ENCODE measurements around the gene TPBGL.

TPBGL gene

DNA sequence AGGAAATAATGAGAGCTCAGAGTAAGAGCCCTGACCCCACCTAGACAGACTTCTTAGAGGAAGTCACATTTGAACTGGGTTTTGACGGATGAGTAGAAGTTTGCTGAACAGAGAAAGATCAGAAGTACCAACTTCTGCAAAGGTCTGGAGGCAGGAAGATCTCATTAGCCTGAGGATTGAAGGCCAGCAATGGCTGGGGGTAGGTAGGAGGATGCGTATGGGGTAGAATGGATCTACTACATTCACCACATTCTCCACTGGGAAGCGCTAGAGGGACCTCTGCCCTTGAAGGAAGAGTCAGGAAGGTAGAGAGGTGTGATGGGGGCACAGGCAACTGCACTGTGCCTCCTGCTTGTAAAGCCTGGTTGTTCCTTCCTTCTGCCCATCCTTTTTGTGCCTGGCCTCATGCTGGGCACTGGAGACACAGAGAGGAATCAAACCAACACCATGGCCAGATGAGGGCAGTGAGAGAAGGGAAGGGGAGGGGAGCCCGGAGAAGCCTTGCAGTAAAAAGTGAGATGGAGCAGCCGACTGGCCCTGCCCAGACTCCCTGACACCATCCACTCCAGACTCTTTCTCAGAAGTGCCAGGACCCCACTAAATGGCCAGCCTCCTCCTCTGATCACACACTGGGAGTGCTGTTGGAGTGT, 4.9 kb downstream of the TPBGL start:
- DNase-seq (ENCODE audit: low spot score) (no peak), FAIRE-seq (no peak)

DNA sequence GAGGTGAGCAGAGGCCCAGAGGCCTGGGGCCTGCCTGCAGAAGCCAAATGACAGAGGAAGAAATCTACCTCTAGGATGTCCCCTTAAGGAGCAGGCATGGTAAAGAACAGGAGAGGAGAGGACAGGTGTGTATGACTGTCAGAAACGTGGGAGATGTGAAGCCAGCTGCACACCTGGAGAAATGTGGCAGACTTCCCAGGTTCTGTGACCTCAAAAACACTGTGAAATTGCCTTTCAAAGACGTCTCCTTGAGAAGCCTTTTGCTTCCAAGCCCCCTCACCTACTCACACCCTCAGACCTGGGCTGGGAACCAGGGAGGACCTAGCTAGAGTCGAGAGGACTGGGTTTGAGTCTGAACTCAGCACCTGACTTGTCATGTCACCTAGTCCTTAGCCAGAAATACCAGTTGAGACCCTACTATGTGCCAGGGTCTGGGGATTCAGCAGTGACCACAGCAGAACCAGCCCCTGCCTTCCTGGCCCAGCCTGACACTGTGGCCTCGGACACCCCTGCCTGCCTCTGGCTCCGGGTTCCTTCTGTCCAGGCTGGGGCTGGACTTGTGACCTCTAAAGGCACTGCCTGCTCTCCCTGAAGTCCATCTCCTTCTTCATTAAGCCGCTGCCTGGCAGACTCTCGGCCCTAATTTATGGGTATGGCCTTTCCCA, 5.6 kb downstream of the TPBGL start:
- no peak for FAIRE-seq
- no peak for DNase-seq (ENCODE audit: low spot score)

DNA sequence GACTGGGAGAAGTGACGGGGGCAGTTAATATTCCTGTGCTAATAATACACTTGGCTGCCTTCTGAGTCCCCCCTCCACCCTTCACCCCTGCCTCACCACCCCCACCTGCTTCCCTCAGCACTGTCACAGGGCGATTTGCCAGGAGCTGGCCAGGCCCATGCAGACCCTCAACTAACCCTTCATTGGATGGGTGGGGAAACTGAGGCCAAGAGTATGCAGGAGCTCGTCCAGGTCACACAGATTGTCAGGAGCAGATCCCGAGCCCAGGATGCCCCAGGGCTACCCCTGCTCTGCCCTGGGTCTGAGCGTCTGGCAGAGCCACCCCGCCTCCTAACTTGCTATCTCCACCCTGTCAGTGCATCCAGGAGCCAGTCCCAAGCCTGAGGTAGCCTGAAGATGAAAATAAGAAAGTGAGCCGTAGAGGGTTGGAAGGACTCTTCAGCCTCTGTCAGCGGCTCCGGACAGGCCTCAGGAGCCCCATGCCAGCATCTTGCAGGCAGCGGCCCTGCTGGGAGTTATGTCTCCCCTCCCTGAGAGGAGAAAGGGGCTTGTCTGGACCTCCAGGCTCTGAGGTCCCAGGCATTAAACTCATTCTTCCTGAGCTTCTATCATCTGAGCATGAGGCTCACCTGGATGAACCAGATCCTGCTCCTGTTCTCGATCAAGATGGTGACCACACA, 6.2 kb downstream of the TPBGL start:
- FAIRE-seq (no peak), DNase-seq (ENCODE audit: low spot score) (no peak)

DNA sequence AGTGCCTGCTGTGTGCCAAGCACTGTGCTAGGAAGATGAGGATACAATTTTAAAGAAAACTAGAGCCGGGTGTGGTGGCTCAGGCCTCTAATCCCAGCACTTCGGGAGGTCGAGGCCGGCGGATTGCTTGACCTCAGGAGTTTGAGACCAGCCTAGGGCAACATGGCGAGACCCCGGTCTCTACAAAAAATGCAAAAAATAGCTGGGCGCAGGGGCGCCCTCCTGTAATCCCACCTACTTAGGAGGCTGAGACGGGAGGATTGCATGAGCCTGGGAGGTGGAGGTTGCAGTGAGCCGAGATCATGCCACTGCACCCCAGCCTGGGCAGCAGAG, 8.3 kb downstream of the TPBGL start:
- no peak for DNase-seq (ENCODE audit: low spot score)
- FAIRE-seq: no peak

DNA sequence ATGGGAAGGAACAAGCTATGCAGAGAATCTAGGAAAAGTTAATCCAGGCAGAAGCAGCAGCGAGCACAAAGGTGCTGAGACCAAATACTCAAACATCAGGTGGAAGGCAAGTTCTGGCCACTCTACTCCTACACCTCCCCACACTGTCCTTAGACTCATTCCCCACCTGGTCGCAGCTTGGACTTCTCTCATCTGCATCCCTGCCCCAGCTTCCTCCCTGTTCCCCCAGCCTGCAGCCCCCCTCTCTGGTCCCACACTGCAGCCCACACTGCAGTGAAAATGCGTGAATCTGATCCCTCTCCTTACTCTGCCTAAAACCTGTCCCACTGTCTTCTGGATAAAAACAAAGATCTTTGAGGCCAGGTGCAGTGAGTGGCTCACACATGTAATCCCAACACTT, 9.1 kb downstream of the TPBGL start:
- DNase-seq (ENCODE audit: low spot score): no peak
- no peak for FAIRE-seq

DNA sequence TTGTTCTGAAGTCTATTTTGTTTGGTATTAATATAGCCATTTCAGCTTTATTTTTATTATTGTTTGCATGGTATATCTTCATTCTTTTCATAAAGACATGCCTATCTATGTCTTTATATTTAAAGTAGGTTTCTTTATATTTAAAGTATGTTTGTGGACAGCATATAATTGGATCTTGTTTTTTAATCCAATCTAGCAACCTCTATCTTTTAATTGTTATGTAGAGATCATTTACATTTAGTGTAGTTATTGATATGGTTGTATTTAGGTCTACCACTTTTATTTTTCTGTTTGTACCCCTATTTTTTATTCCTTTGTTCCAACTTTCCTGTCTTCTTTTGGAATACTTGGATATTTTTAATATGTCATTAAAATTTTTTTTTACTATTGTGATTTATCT, 13.8 kb downstream of the TPBGL start:
- DNase-seq (ENCODE audit: low spot score) (no peak), FAIRE-seq (no peak)

DNA sequence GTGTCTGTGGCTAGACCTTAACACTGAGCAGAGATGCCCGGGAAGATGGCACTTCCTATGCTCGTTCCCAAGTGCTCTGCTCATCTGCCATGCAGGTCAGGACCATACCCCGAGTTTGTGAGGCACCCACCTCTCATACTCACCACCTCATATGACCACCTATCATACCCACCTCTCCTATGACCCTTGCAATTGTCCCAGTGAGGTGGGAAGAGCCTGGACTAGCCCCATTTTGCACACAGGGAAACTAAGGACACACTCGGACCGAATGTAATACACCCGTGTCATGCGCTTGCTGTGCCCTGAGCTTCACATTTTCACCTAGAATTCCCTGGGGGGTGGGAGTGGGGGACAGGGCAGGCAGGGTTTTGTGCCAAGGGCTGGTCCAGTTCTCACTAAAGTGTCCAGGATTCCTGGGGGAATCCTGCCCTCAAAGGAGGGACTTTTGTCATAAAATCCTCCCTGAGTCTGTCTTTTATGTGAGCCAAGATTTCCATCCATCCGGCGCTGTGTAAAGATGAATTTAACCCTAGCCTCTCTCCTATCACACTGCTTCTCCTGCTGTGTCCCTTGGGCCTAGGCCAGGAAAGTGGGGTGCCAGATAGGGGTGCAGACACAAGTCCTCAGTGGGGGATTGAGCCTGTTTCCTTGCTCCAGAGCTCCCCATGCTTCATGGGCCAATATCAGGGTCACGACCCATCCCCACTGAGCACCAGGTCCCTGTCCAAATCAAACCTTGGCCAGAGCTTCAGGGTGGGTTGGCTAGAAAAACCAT, 20.0 kb downstream of the TPBGL start:
- DNase-seq (ENCODE audit: low spot score) (no peak), FAIRE-seq (no peak)

DNA sequence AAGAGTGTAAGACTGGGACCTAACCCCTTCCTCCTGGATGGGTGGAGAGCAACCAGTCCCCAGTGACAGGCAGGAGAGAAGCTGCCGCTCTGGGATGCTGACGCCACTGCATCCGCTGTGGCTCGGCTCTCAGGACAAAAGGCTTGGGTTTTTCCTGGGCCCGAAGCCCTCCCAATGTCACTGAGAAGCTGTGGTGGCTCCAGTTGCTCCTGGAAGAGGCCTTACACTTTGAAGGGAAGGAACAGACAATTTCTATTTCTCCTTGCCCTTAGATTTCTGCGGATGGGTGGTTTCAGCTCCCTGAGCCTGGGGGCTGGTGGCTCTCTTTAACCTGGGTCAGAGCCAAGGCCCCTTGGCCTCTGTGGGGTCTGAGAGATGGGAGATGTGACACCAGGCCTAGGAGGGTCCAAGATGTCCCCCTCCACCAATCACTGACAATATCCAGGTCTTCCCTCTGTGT, 21.4 kb downstream of the TPBGL start:
- DNase-seq (ENCODE audit: low spot score) (no peak), FAIRE-seq (no peak)

DNA sequence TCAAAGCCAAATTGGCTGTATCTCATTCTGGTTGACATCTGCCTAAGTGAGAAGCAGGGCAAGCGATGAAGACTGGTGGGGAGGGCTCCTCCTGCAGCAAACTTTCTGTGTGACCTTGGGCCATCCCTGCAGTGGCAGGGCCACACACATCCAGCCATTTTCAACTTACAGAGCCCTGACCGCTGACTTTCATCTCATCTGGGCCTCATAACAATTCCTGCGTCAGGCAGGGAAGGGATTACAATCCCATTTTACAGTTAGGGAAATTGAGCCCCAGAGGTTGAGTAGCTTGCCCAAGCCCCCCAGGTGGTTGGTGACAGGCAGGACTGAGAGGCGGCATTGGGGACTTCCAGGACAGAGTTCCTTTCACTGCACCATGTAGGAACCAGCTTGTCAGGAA, 21.9 kb downstream of the TPBGL start:
- DNase-seq (ENCODE audit: low spot score): no peak
- no peak for FAIRE-seq

DNA sequence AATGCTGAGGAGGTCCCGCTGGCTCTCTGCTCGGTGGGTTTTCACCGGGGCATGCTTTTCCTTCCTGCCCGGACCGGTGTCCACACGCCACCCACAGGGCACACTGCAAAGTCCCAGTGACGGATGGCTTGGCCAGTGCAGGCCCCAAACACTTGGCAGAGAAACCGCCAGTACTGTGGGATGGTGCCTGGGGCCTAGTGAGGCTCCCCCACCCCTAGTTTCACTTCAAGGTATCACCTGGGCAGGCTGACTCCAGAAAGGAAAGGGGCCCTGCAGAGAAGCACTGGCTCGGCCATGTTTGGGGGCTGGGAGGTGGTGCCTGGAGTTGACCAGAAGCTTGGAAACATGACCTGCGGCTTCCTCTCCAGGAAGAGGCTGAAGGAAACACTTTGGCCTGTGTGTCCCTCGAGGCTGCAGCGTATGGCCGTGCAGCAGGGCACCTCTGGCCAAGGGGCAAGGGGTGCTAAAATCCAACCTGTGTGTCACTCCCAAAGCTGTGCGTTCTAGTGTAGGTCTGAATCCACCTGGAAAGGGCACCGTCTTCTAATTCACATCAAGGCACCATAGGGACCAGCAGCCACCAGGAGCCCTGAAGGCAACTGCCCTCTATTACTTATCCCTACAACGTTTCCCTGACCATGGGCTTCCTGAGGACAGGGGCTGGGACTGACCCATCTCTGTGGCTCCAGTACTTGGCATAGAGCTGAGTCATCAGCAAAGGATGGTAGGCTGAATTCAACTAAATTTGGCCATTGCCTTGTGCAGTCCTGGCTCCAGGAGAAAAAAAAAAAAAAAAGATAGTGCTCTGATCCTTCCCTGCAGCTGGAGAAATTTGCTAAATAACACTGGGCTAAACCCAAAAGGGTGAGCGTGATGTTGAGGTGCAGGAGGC, 22.6 kb downstream of the TPBGL start:
- DNase-seq (ENCODE audit: low spot score) (no peak), FAIRE-seq (no peak)

DNA sequence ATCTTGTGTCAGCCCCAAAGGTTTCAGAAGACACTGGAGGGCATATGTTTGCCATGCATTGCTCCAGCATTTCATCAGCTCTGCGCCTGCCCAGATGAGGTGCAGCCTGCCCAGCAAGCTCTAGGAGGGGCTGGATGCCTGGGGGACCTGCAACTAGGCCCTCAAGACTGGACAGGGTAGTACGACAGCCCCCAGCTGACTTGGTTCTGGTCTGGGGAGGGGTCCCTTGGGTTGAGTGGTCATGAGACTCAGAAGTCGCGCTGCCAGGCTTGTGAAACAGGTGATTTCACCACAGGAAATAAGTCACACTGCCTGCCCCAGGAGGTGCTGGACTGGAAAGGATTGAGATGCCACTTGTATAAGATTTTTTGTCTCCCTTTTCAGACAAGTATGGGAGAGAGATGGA, 23.4 kb downstream of the TPBGL start:
- DNase-seq (ENCODE audit: low spot score) (no peak), FAIRE-seq (no peak)

DNA sequence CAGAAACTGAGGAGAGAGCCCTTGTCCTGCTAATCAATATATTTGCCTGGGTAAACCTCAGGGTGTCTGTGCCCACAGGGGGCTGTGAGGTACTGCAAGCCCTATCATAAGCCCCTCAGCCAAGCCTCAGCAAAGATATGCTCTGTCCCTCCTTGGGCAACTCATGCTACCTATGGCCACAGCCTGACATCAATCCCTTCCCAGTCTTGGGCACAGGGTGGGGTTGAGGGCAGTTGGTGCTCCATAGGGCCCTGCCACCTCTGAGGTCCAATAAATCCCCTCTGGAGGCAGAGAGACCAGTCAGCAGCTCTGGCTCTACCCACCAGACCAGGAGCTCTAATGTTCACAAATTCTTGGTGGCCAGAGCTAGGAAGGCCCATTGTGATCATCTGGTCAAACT, 23.8 kb downstream of the TPBGL start:
- FAIRE-seq (no peak), DNase-seq (ENCODE audit: low spot score) (no peak)

DNA sequence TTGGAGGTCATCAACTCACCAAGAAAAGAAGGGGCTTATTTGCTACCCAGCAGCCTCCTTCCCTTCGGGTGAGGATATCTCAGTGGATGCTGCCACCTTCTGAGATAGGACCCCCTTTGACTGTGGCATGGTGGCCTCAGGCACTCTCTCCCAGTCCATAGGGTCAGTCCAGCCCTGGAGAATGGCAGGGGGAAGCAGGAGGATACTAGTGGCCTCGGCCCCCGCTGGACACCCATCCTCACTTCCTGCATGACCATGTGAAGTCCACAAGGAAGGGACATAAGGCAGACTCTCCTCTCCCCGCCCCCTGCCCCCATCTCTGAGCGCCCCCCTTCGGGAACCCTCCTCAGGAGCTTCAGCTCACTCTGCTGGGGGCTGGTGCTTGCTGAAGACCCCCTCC, 24.4 kb downstream of the TPBGL start:
- no peak for FAIRE-seq

DNA sequence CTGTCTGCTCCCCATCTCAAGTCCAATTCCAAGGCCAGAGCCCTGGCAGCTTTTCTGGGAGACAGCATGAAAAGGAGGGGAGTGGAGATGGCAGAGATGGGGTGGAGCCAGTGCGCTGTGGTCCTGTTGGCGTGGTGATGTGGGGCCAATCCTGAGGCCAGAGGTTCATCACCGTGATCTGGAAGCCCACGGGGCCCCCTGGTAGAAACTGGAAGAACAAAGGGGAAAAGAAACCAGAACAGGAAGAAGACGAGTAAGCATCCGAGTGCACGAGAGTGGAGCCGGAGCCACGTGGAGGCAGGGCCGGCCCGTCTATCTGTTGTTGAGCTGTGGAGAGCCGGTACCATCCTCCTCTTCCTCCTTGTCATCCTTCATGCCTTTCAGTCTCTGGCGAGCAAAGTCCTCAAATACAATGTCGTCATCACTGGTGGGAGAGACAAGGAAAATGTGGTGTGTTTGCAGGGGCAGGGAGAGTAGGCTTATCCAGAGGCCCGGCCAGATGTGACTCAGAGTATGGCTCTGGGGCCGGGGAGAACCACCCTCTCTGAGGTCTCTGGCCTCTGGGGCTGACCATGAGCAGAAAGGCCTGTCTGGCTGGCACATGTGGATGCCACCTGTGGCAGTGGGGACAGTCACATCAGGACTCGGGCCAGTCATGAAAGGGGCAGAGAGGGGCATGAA, 25.4 kb downstream of the TPBGL start:
- no peak for DNase-seq (ENCODE audit: low spot score)
- no peak for FAIRE-seq

More for the DNA sequence above, 24.4 kb downstream of the TPBGL start:
- DNase-seq (ENCODE audit: low spot score): no peak

DNA sequence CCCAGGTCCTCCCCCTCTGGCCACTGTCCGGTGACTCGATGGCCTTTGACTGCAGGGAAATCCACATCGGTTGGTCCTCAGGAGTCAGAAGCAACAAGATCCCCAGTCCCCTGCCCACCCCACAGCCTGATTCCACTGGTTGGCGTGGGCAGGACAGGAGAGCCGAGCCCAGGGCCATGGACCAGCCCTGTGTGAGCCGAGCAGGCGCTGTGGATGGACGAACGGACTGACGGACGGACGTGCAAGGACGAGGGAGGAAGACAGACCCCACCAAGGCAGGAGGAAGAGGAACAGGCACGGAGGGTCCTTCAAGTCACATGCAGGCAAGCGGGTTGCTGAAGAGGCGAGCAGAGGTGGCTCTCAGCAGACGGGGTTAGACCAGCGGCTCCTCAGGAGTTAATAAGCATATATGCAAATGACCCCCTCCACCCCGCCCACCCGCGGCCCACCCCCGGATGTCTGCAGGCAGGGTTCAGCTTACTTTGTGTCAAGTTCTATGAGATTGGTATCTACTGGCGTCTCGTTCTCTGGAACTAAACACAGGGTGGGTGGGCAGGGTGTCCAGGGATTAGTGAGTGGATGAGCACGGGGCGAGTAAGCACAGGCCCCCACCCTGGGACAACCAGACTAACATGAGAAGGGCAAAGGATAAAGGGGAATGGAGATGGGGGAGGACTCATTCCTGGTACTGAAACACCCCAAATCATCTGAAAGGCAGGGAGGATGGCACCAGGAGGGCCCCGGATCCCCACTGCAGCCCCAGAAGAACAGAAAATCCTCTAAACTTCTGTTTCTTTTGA, 26.8 kb downstream of the TPBGL start:
- no peak for FAIRE-seq
- DNase-seq (ENCODE audit: low spot score): no peak

DNA sequence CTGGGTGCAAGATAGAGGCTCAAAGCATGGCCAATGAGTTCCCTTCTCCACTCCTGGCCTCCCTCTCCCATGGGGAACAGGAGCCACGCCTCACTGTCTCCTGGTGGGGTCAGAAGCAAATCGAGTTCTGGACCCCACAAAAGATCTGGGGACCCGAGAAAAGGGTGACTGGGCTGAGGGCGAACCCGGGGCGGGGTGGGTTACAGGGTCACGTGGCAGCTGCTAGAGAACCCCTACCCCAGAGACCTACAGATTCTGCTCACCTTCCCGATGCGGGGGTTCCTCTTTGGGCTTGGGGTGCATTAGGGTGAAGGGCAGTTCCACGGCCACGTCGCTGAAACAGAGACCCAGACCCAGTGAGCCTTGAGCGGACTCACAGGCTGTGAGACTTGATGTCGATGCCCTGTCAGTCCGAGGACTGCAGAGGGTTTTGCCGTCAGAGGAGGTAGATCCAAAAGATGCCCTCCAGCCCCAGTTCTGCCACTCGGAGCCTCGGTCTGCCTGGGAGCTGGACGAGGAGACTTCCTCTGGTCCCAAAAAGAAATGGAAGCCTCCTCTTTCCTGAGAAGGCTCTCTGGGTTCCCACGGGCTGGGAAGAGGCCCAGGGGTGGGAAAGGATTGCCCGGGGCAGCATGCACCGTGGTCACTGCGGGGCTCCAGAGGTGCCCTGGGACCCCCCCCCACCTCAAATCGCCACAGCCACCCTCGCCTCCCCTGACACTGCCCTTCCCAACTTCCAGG, 28.2 kb downstream of the TPBGL start:
- FAIRE-seq: no peak

DNA sequence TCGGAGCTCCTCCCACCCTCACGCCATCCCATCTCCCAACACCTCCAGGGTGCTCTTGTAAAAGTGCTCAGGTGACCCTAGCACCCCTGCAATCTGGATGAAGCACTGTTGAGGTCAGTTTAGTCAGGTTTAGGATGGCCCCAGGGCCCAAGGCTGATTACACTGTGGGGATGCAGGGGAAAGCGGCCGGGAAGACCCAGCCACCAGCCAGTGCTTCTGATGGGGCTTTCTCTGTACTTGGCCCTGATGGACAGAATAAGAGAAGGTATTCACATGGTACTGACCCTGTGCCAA, 28.7 kb downstream of the TPBGL start:
- no peak for FAIRE-seq
- no peak for DNase-seq (ENCODE audit: low spot score)

More for the DNA sequence above, 28.2 kb downstream of the TPBGL start:
- DNase-seq (ENCODE audit: low spot score): no peak

DNA sequence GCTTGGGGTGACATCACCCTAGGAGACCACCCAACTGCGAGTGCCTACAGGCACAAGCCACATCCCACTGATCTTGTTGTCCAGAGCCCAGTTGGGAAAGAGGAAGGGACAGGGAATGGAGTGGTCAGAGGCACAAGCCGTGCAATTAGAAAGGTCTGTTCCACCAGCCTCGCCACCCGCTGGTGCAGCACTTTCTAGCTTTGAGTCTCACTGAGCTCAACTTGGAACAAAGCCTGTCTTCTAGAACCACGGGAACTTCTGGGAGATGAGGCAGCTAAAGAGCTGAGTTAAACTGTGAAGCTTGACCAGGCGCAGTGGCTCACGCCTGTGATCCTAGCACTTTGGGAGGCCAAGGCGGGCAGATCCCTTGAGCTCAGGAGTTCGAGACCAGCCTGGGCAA, 29.3 kb downstream of the TPBGL start:
- DNase-seq (ENCODE audit: low spot score): no peak
- no peak for FAIRE-seq

DNA sequence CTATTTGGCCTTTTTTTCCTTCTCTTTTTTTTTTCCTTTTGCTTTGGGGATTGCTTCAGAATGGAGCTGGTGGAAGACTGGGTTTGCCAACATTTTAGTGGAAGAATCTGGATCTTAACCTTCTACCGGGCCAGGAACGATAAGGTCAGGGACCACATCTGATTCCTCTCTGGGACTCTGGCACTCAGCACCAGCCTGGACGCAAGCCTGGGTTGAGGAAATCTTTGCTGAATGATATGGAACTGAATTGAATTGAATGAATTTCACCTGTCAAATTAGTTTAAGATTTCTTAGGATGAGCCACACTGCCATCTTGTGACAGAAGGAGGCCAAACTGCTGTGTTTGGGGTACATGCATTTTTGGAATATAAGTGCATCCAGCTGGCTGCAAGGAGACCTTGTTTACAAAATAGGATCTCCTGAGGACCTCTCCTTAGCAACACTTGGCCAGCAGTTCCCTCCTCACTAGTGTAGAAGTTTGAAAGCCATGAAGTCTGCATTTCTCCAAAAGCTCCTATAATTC, 30.4 kb downstream of the TPBGL start:
- no peak for FAIRE-seq
- peak; percentile 41 for DNase-seq (ENCODE audit: low spot score)

Data from urothelium cell line (cell line).